Activated T-helper 17 cell treated with anti-CD3 and anti-CD28 coated beads, Interleukin-2, amount 50 U/mL, for 72 hours (primary cell): Measurements from ENCODE around the gene PLCH2. TPM values are rescaled to one million over a fixed set of nuclear protein-coding genes. Genes with fewer than 3 reads are reported as not detected.
A peak's percentile ranks its signal among the peaks of the same experiment; 100 is the strongest.

ENCODE experiments used
- ATAC-seq: fragments of 150-1000 bp; cut with Tn5 transposase; replicated peaks from 2 replicates; pipeline ENCODE4 v1.10.0; 2021; ENCODE audit warnings: mild to moderate bottlenecking, moderate library complexity
- H3K27ac Mint-ChIP-seq: one replicate; pipeline ENCODE4 v1.8.0; 2022; ENCODE audit warnings: mixed read lengths
- H3K27me3 Mint-ChIP-seq: one replicate; pipeline ENCODE4 v1.8.0; 2022; ENCODE audit warnings: mixed read lengths
- H3K36me3 Mint-ChIP-seq: one replicate; pipeline ENCODE4 v1.8.0; 2022; ENCODE audit warnings: low read depth, mild to moderate bottlenecking, mixed read lengths
- H3K4me1 Mint-ChIP-seq: one replicate; pipeline ENCODE4 v1.8.0; 2022; ENCODE audit warnings: mixed read lengths
- H3K4me3 Mint-ChIP-seq: one replicate; pipeline ENCODE4 v1.8.0; 2022; ENCODE audit warnings: mild to moderate bottlenecking, mixed read lengths
- H3K9me3 Mint-ChIP-seq: one replicate; pipeline ENCODE4 v1.8.0; 2022; ENCODE audit warnings: mixed read lengths
- total RNA-seq, 2 donors: library from RNA; stranded (reverse); gene quantifications; one replicate each; pipeline ENCODE4 v1.2.3, GENCODE V29; 2022

PLCH2 gene
- total RNA-seq, 2 donors from 2014 or later = 3.4 to 28.1 TPM

- Mint-ChIP-seq H3K27ac (no peak overlapping the region), H3K4me1 (peaks cover 5% of the 10 kb centered on the region), H3K36me3 (no peaks in the 10 kb centered on the region), H3K27me3 (no peaks in the 10 kb centered on the region), H3K4me3 (no peak overlapping the region), H3K9me3 (no peaks in the 10 kb centered on the region)
- ATAC-seq = no peak
These were observed 25.7 kb downstream of the PLCH2 start for GRCh38 chr1:2501820-2502119.

DNA sequence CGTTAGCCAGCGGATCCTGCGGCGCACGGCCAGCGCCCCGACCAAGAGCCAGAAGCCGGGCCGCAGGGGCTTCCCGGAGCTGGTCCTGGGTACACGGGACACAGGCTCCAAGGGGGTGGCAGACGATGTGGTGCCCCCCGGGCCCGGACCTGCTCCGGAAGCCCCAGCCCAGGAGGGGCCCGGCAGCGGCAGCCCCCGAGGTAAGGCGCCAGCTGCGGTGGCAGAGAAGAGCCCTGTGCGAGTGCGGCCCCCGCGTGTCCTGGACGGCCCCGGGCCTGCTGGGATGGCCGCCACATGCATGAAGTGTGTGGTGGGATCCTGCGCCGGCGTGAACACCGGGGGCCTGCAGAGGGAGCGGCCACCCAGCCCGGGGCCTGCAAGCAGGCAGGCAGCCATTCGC is 26.1 kb downstream of the PLCH2 start:
- Mint-ChIP-seq H3K36me3 (no peaks in the 10 kb centered on the region), H3K27me3 (no peaks in the 10 kb centered on the region), H3K9me3 (no peaks in the 10 kb centered on the region), H3K4me3 (no peak overlapping the region), H3K27ac (no peak overlapping the region), H3K4me1 (peaks cover 5% of the 10 kb centered on the region)
- no peak for ATAC-seq

DNA sequence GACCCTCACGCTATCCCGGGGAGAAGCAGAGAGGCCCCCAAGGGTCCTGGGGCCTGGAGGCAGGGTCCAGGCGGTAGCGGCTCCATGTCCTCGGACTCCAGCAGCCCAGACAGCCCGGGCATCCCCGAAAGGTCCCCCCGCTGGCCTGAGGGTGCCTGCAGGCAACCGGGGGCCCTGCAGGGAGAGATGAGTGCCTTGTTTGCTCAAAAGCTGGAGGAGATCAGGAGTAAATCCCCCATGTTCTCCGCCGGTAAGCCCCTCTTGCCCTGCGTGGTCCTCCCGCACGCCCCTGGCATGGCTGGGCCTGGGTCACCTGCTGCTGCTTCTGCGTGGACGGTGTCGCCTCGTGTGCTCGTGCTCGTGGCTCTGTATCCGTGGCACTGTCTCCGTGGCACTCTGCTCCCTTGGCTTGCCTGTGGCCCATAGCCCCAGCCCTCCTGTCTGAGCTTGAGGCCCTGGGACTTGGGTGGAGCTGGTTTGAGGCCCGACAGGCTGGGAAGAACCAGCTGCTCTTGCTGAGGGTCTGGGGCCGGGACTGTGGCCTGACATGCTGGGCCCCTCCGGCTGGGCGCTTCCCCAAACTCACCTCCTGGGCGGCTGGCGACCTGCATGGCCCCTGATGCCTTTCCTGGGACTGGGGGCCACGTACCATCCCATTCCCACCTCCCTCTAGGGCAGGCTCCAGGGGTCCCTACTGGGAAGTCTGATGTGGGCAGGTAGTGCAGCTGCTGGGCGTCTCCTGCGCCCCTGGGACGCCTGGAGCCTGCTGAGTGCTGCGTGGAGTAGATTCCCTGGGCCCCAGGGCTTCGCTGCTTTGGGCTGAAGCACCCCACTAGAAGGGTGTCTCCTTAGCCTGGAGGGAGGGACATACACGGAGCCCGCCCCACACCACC is 26.8 kb downstream of the PLCH2 start:
- no peak overlapping the region for H3K4me3 Mint-ChIP-seq
- H3K4me1 Mint-ChIP-seq = peaks cover 5% of the 10 kb centered on the region
- H3K27me3 Mint-ChIP-seq = no peaks in the 10 kb centered on the region
- no peaks in the 10 kb centered on the region for H3K36me3 Mint-ChIP-seq
- H3K9me3 Mint-ChIP-seq = no peaks in the 10 kb centered on the region
- ATAC-seq = no peak
- no peak overlapping the region for H3K27ac Mint-ChIP-seq

- no peak overlapping the region for H3K27ac Mint-ChIP-seq
- no peak overlapping the region for H3K4me3 Mint-ChIP-seq
- no peaks in the 10 kb centered on the region for H3K27me3 Mint-ChIP-seq
- no peak for ATAC-seq
- H3K36me3 Mint-ChIP-seq = peaks cover 3% of the 10 kb centered on the region
- no peaks in the 10 kb centered on the region for H3K9me3 Mint-ChIP-seq
- peaks cover 5% of the 10 kb centered on the region for H3K4me1 Mint-ChIP-seq
These were observed 27.6 kb downstream of the PLCH2 start for GRCh38 chr1:2503554-2504224.

DNA sequence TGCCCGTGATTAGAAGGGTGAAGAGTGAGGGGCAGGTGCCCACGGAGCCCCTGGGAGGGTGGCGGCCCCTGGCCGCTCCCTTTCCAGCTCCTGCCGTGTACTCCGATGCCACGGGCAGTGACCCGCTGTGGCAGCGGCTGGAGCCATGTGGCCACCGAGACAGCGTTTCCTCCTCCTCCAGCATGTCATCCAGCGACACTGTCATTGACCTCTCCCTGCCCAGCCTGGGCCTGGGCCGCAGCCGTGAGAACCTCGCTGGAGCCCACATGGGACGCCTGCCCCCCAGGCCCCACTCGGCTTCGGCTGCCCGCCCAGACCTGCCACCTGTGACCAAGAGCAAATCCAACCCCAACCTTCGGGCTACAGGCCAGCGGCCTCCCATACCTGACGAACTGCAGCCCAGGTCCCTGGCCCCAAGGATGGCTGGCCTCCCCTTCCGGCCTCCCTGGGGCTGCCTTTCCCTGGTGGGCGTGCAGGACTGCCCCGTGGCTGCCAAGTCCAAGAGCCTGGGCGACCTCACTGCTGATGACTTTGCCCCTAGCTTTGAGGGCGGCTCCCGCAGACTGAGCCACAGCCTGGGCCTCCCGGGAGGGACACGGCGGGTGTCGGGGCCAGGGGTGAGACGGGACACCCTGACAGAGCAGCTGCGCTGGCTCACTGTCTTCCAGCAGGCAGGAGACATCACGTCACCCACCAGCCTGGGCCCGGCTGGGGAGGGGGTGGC is 28.3 kb downstream of the PLCH2 start:
- peaks cover 5% of the 10 kb centered on the region for H3K4me1 Mint-ChIP-seq
- H3K27me3 Mint-ChIP-seq = no peaks in the 10 kb centered on the region
- peaks cover 10% of the 10 kb centered on the region for H3K36me3 Mint-ChIP-seq
- no peak overlapping the region for H3K27ac Mint-ChIP-seq
- no peak for ATAC-seq
- H3K4me3 Mint-ChIP-seq = no peak overlapping the region
- H3K9me3 Mint-ChIP-seq = no peaks in the 10 kb centered on the region

- Mint-ChIP-seq H3K36me3 (peaks cover 12% of the 10 kb centered on the region), H3K27ac (no peak overlapping the region), H3K27me3 (no peaks in the 10 kb centered on the region), H3K9me3 (no peaks in the 10 kb centered on the region), H3K4me3 (no peak overlapping the region), H3K4me1 (peaks cover 5% of the 10 kb centered on the region)
- no peak for ATAC-seq
These were observed 28.8 kb downstream of the PLCH2 start for GRCh38 chr1:2504949-2505272.

- Mint-ChIP-seq H3K36me3 (peaks cover 19% of the 10 kb centered on the region), H3K9me3 (no peaks in the 10 kb centered on the region), H3K4me1 (no peaks in the 10 kb centered on the region), H3K27me3 (no peaks in the 10 kb centered on the region), H3K4me3 (no peak overlapping the region), H3K27ac (no peak overlapping the region)
- ATAC-seq = peak; percentile 13
These were observed 29.4 kb downstream of the PLCH2 start for GRCh38 chr1:2505461-2505994.

DNA sequence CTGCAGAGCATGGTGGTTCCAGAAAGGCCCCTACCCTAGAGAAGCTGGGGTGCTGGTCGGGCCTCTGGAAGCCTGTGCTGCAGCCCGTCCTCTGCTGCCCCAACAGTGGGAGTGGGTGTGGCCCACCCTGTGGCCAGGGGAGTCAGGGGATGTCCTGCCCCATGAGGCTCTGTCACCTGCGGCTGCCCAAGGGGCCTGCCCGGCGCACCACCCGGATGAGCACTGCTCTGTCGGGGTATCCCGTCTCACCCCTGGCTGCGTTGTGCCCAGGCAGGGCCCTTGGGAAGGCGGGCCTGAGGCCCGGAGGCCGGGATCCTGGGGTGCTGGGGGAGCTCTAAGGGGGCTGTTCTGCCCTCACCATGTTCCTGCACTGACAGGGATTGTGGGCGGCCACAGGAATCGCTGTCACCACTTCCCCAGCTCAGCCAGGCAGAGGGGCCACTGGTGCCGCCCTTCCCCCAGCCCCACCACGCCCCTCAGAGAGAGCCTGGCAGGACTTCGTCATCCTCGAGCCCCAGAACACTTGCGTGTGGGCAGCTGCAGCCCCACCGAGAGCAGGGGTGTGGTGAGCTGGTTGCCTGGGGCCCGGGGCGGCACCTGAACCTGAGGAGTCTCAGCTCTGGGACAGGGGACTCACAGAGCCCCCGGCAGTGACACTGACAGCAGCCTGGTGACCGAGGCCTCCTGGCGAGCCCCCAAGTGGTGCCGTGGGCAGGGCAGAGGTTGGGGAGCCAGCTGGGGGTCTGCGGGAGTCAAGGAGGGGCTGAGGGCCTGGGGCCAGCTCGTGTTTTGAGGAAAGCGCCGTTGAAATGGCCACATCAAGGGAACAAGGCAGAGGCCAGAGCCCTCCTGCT is 30.1 kb downstream of the PLCH2 start:
- H3K9me3 Mint-ChIP-seq = no peaks in the 10 kb centered on the region
- no peak overlapping the region for H3K4me3 Mint-ChIP-seq
- peak; percentile 4 for ATAC-seq
- peaks cover 21% of the 10 kb centered on the region for H3K36me3 Mint-ChIP-seq
- H3K27me3 Mint-ChIP-seq = no peaks in the 10 kb centered on the region
- H3K27ac Mint-ChIP-seq = no peak overlapping the region
- no peaks in the 10 kb centered on the region for H3K4me1 Mint-ChIP-seq

DNA sequence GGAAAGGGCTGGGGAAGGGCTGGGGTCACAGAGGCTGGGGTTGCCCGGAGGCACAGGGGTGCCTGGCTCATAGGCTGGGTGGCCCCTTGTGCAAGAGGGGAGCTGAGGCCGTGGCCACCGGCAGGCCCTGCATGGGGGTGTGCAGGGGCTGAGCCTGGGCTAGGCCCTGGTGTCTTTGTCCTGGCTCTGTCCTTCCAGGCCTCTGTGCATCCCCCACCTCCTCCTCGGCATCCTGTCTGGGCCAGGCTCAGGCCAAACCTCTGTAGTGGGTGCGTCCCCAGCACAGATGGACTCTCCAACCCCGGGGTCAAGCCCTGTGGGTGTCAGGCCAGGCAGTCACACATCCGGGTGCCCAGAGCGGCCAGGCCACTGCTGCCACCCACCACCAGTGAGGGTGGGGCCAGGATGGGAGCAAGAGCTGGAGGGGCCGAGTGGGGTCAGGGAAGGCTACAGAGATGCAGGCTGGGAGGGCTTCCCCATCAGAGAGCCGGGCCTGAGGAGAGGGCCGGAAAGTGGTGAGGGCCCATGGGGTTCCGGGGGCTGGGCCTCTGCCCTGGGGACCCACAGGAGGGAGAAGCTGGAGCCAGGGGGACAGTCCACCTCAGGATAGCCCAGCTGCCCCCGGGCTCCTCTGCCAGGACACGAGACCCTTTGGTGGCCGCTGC is 30.9 kb downstream of the PLCH2 start:
- no peak for ATAC-seq
- Mint-ChIP-seq H3K4me3 (no peak overlapping the region), H3K27me3 (no peaks in the 10 kb centered on the region), H3K4me1 (no peaks in the 10 kb centered on the region), H3K9me3 (no peaks in the 10 kb centered on the region), H3K36me3 (peaks cover 29% of the 10 kb centered on the region), H3K27ac (no peak overlapping the region)

DNA sequence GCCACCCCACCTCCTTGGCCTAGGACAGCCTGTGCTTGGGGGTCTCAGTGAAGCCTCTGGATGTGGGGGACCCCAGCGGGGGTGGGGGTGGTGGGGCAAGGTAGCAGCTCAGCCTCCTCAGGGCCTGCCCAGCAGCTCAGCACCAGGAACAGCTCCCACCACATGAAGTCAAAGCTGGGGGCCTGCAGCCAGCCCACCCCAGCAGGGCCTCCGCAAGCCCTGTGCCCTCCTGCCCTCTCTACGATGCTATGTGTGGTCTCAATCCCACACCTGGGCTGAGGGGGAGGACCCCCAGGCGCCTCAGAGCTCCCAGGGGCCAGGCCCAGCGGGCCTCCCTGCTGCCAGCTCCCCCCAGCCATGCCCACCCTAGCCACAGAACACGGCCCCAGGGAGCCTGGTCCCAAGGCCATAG is 31.7 kb downstream of the PLCH2 start:
- Mint-ChIP-seq H3K27ac (no peak overlapping the region), H3K27me3 (no peaks in the 10 kb centered on the region), H3K36me3 (peaks cover 34% of the 10 kb centered on the region), H3K4me3 (no peak overlapping the region), H3K4me1 (no peaks in the 10 kb centered on the region), H3K9me3 (no peaks in the 10 kb centered on the region)
- ATAC-seq = no peak

GRCh38 chr1:2508180-2508579 is 32.1 kb downstream of the PLCH2 start:
- Mint-ChIP-seq H3K4me1 (no peaks in the 10 kb centered on the region), H3K4me3 (no peak overlapping the region), H3K27ac (no peak overlapping the region), H3K27me3 (no peaks in the 10 kb centered on the region), H3K36me3 (peaks cover 34% of the 10 kb centered on the region), H3K9me3 (no peaks in the 10 kb centered on the region)
- no peak for ATAC-seq

DNA sequence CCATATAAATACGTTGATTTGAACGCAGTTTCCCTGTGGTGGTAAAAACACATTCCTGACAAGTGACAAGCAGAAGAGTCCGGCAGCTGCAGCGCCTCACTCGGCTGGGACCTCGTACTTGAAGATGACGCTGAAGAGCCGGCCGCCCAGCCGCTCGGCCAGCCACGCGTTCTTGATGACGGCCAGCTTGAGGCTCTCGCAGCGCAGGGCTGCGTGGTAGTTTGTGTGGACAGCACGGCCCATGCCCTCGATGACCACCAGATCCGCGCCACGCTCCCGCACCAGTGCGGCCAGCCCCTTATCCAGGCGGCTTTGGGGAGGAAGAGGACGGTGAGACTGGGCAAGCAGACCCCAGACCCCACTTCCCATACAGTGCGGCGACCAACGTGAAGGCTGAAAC is 32.7 kb downstream of the PLCH2 start:
- no peaks in the 10 kb centered on the region for H3K9me3 Mint-ChIP-seq
- H3K36me3 Mint-ChIP-seq = peaks cover 39% of the 10 kb centered on the region
- no peak for ATAC-seq
- no peaks in the 10 kb centered on the region for H3K4me1 Mint-ChIP-seq
- no peaks in the 10 kb centered on the region for H3K27me3 Mint-ChIP-seq
- H3K27ac Mint-ChIP-seq = no peak overlapping the region
- H3K4me3 Mint-ChIP-seq = no peak overlapping the region

GRCh38 chr1:2509589-2509988 is 33.5 kb downstream of the PLCH2 start:
- ATAC-seq = no peak
- H3K9me3 Mint-ChIP-seq = no peaks in the 10 kb centered on the region
- H3K4me1 Mint-ChIP-seq = no peaks in the 10 kb centered on the region
- H3K4me3 Mint-ChIP-seq = no peak overlapping the region
- peaks cover 41% of the 10 kb centered on the region for H3K36me3 Mint-ChIP-seq
- H3K27me3 Mint-ChIP-seq = no peaks in the 10 kb centered on the region
- no peak overlapping the region for H3K27ac Mint-ChIP-seq
